Measurements from ENCODE around the gene OPN4. TPM values are rescaled to one million over a fixed set of nuclear protein-coding genes. Genes with fewer than 3 reads are reported as not detected.

The OPN4 gene
- total RNA-seq, 2 donors from 2014 or later, result 0.19 to 0.31 TPM

- H3K27me3 ChIP-seq, result no peaks in the 10 kb centered on the region
These were observed 21.4 kb upstream of the OPN4 start for GRCh38 chr10:86632951-86633350.

GRCh38 chr10:86635402-86635801 lies 18.9 kb upstream of the OPN4 start:
- no peak overlapping the region for H3K27ac ChIP-seq
- H3K4me1 ChIP-seq, result peaks cover 0 to 15% of the 10 kb centered on the region in 2 donors
- H3K9me3 ChIP-seq, result no peaks in the 10 kb centered on the region
- H3K4me3 ChIP-seq, result no peak overlapping the region
- TF ChIP-seq CTCF (IDR thresholded peaks at IDR 0.05), result no peak
- no peak for DNase-seq (ENCODE audit: low spot score)
- no peaks in the 10 kb centered on the region for H3K36me3 ChIP-seq
- H3K27me3 ChIP-seq, result no peaks in the 10 kb centered on the region

More at GRCh38 chr10:86632951-86633350, 21.4 kb upstream of the OPN4 start:
- no peak for DNase-seq (ENCODE audit: low spot score)
- Histone ChIP-seq H3K4me3 (no peak overlapping the region), H3K27ac (no peak overlapping the region), H3K4me1 (peaks cover 0 to 18% of the 10 kb centered on the region in 2 donors), H3K9me3 (no peaks in the 10 kb centered on the region), H3K36me3 (no peaks in the 10 kb centered on the region)
- TF ChIP-seq CTCF (IDR thresholded peaks at IDR 0.05), result no peak

GRCh38 chr10:86636311-86636710 lies 18.0 kb upstream of the OPN4 start:
- Histone ChIP-seq H3K4me3 (no peak overlapping the region), H3K4me1 (peaks cover 0 to 13% of the 10 kb centered on the region in 2 donors), H3K27me3 (no peaks in the 10 kb centered on the region), H3K9me3 (no peaks in the 10 kb centered on the region), H3K27ac (no peak overlapping the region), H3K36me3 (no peaks in the 10 kb centered on the region)
- no peak for TF ChIP-seq CTCF (IDR thresholded peaks at IDR 0.05)
- no peak for DNase-seq (ENCODE audit: low spot score)

GRCh38 chr10:86642021-86642420 lies 12.3 kb upstream of the OPN4 start:
- H3K27me3 ChIP-seq, result no peaks in the 10 kb centered on the region
- no peak overlapping the region for H3K27ac ChIP-seq
- peak in 1 of 2 donors; percentile 28 for TF ChIP-seq CTCF (IDR thresholded peaks at IDR 0.05)
- H3K36me3 ChIP-seq, result no peaks in the 10 kb centered on the region
- no peak overlapping the region for H3K4me3 ChIP-seq
- no peaks in the 10 kb centered on the region for H3K9me3 ChIP-seq
- no peak for DNase-seq (ENCODE audit: low spot score)
- H3K4me1 ChIP-seq, result peaks cover 0 to 6% of the 10 kb centered on the region in 2 donors

- Histone ChIP-seq H3K4me3 (no peak overlapping the region), H3K9me3 (no peaks in the 10 kb centered on the region), H3K4me1 (peaks cover 0 to 6% of the 10 kb centered on the region in 2 donors), H3K36me3 (no peaks in the 10 kb centered on the region), H3K27me3 (no peaks in the 10 kb centered on the region), H3K27ac (no peak overlapping the region)
- no peak for TF ChIP-seq CTCF (IDR thresholded peaks at IDR 0.05)
- DNase-seq (ENCODE audit: low spot score), result no peak
These were observed 11.8 kb upstream of the OPN4 start for GRCh38 chr10:86642499-86642898.

- Histone ChIP-seq H3K4me1 (peaks cover 0 to 17% of the 10 kb centered on the region in 2 donors), H3K36me3 (no peaks in the 10 kb centered on the region), H3K4me3 (no peak overlapping the region), H3K27ac (peak overlapping the region; percentile 0 to 48), H3K9me3 (no peaks in the 10 kb centered on the region), H3K27me3 (no peaks in the 10 kb centered on the region)
- peak in 1 of 2 donors; percentile 53 for TF ChIP-seq CTCF (IDR thresholded peaks at IDR 0.05)
- DNase-seq (ENCODE audit: low spot score), result no peak
These were observed 10.1 kb upstream of the OPN4 start for GRCh38 chr10:86644152-86644793.

All from right atrium auricular region (tissue), 2 donors.